NCI-H524 treated with DMSO at 0.1 percent for 48 hours (cell line): ENCODE data around the gene PARL.

Experiments
- DNase-seq: peaks from one replicate; lab custom pipeline; 2025; lab: John Stamatoyannopoulos, UW

PARL gene

GRCh38 chr3:183854318-183855035 lies 30.2 kb downstream of the PARL start:
- DNase-seq: no peak

- DNase-seq: no peak
Measured at GRCh38 chr3:183845608-183846288, 38.9 kb downstream of the PARL start.

- no peak for DNase-seq
Measured at GRCh38 chr3:183845090-183845489, 39.6 kb downstream of the PARL start.

- DNase-seq: no peak
Measured at GRCh38 chr3:183844606-183845005, 40.1 kb downstream of the PARL start.

GRCh38 chr3:183839751-183840150 lies 44.9 kb downstream of the PARL start:
- DNase-seq: no peak

GRCh38 chr3:183837894-183838293 lies 46.8 kb downstream of the PARL start:
- DNase-seq: no peak

GRCh38 chr3:183837390-183837789 lies 47.3 kb downstream of the PARL start:
- DNase-seq: no peak

GRCh38 chr3:183833516-183833915 lies 51.2 kb downstream of the PARL start:
- no peak for DNase-seq

GRCh38 chr3:183830187-183830586 lies 54.5 kb downstream of the PARL start:
- DNase-seq: no peak

GRCh38 chr3:183829466-183829865 lies 55.2 kb downstream of the PARL start:
- DNase-seq: no peak

- DNase-seq: no peak
Measured at GRCh38 chr3:183828538-183828870, 56.2 kb downstream of the PARL start.

GRCh38 chr3:183827809-183828537 lies 56.7 kb downstream of the PARL start:
- no peak for DNase-seq

GRCh38 chr3:183826448-183827250 lies 58.0 kb downstream of the PARL start:
- no peak for DNase-seq

- DNase-seq: peak; percentile 18
Measured at GRCh38 chr3:183825456-183826161, 59.1 kb downstream of the PARL start, which contains the start of gene MAP6D1. MAP6D1 (minus strand) TSS chr3:183825577; CDS start chr3:183825547, 30 bp downstream.

GRCh38 chr3:183824761-183825455 lies 59.8 kb downstream of the PARL start:
- DNase-seq: no peak

- peak; percentile 20 for DNase-seq
Measured at GRCh38 chr3:183823963-183824362, 60.7 kb downstream of the PARL start.

- DNase-seq: no peak
Measured at GRCh38 chr3:183822631-183823030, 62.0 kb downstream of the PARL start.

GRCh38 chr3:183819831-183820230 lies 64.8 kb downstream of the PARL start:
- DNase-seq: no peak

- DNase-seq: peak; percentile 68
Measured at GRCh38 chr3:183818706-183819624, 65.7 kb downstream of the PARL start.
